WTC11 (cell line): Measurements from ENCODE around the gene FMOD. TPM values are rescaled to one million over a fixed set of nuclear protein-coding genes. Genes with fewer than 3 reads are reported as not detected.

Experiments used
- ATAC-seq: fragments of 200-7000 bp; cut with Tn5 transposase; 2 replicates; pipeline ENCODE4 v1.10.0; 2021; ENCODE audit warnings: mild to moderate bottlenecking, moderate library complexity
- CTCF ChIA-PET: fragments of 300-600 bp; sonication (Branson Sonifier 250); formaldehyde crosslinking; loops from one replicate; lab custom pipeline; 2021; ENCODE audit warnings: antibody characterized with exemption; lab: Charles Lee
- POLR2A ChIA-PET: fragments of 350-600 bp; sonication (Branson Sonifier 250); formaldehyde crosslinking; loops from one replicate; lab custom pipeline; 2021; ENCODE audit warnings: antibody characterized with exemption; lab: Charles Lee
- DNase-seq: peaks from one replicate; pipeline ENCODE4 v3.0.0; 2021; ENCODE audit warnings: low spot score
- H3K27ac Mint-ChIP-seq: 2 replicates; pipeline ENCODE4 v1.8.0; 2021; ENCODE audit warnings: mixed read lengths
- H3K27me3 Mint-ChIP-seq: 2 replicates; pipeline ENCODE4 v1.8.0; 2021; ENCODE audit warnings: low read depth, mild to moderate bottlenecking, moderate library complexity, mixed read lengths
- H3K36me3 Mint-ChIP-seq: 2 replicates; pipeline ENCODE4 v1.8.0; 2021; ENCODE audit warnings: mixed read lengths
- H3K4me1 Mint-ChIP-seq: 2 replicates; pipeline ENCODE4 v1.8.0; 2022; ENCODE audit warnings: mixed read lengths
- H3K4me3 Mint-ChIP-seq: 2 replicates; pipeline ENCODE4 v1.8.0; 2021; ENCODE audit warnings: mild to moderate bottlenecking, moderate library complexity, mixed read lengths
- H3K9me3 Mint-ChIP-seq: 2 replicates; pipeline ENCODE4 v1.8.0; 2021; ENCODE audit warnings: mixed read lengths
- CREM ChIP-seq: sonication (generic); formaldehyde crosslinking; IDR thresholded peaks from 2 replicates; pipeline ENCODE4 v1.8.1; 2022; ENCODE audit warnings: mild to moderate bottlenecking, missing genetic modification reagents, moderate library complexity
- FOXP1 ChIP-seq: sonication (generic); formaldehyde crosslinking; IDR thresholded peaks from 2 replicates; pipeline ENCODE4 v1.8.0; 2022; ENCODE audit warnings: missing genetic modification reagents, mild to moderate bottlenecking, moderate library complexity, borderline replicate concordance
- HMGA2 ChIP-seq: fragments of 250-450 bp; sonication (Bioruptor Pico); IDR thresholded peaks from 2 replicates; pipeline ENCODE4 v1.4.0; 2021; ENCODE audit warnings: mild to moderate bottlenecking, moderate library complexity
- IRF2 ChIP-seq: sonication (generic); formaldehyde crosslinking; IDR thresholded peaks from 2 replicates; pipeline ENCODE4 v1.8.0; 2022; ENCODE audit warnings: low read depth, missing genetic modification reagents, borderline replicate concordance
- JUN ChIP-seq: sonication (generic); formaldehyde crosslinking; IDR thresholded peaks from 2 replicates; pipeline ENCODE4 v1.8.0; 2023; ENCODE audit warnings: mild to moderate bottlenecking, missing genetic modification reagents
- MXD4 ChIP-seq: fragments of 250-450 bp; sonication (Bioruptor Pico); IDR thresholded peaks from 2 replicates; pipeline ENCODE4 v1.8.0; 2021; ENCODE audit warnings: mild to moderate bottlenecking, moderate library complexity, borderline replicate concordance
- NFE2L1 ChIP-seq: sonication (generic); formaldehyde crosslinking; IDR thresholded peaks from 2 replicates; pipeline ENCODE4 v1.8.1; 2023; ENCODE audit warnings: missing genetic modification reagents
- SP1 ChIP-seq: sonication (generic); formaldehyde crosslinking; conservative IDR thresholded peaks from 2 replicates; pipeline ENCODE4 v1.8.1; 2022; ENCODE audit warnings: missing genetic modification reagents
- TP53 ChIP-seq: sonication (generic); formaldehyde crosslinking; IDR thresholded peaks from 2 replicates; pipeline ENCODE4 v1.8.1; 2023; ENCODE audit warnings: mild to moderate bottlenecking, missing genetic modification reagents
- ZBTB21 ChIP-seq: sonication (generic); formaldehyde crosslinking; IDR thresholded peaks from 2 replicates; pipeline ENCODE4 v1.8.1; 2023; ENCODE audit warnings: mild to moderate bottlenecking, missing genetic modification reagents, borderline replicate concordance
- ZNF671 ChIP-seq: fragments of 250-450 bp; sonication (Bioruptor Pico); IDR thresholded peaks from 2 replicates; pipeline ENCODE4 v1.8.0; 2021; ENCODE audit warnings: mild to moderate bottlenecking
- total RNA-seq: library from RNA; stranded (reverse); gene quantifications from 3 replicates; pipeline ENCODE4 v1.2.3, GENCODE V29; 2021
- TF ChIP-seq, protein P1 (sequence below): sonication (generic); formaldehyde crosslinking; IDR thresholded peaks from 2 replicates; pipeline ENCODE4 v1.8.1; 2022; ENCODE audit warnings: mild to moderate bottlenecking, missing genetic modification reagents, moderate library complexity, borderline replicate concordance
- TF ChIP-seq, protein P2 (sequence below): fragments of 200-600 bp; IDR thresholded peaks from 2 replicates; pipeline ENCODE4 v1.8.0; 2022; ENCODE audit warnings: antibody characterized with exemption
- TF ChIP-seq, protein P3 (sequence below): sonication (generic); formaldehyde crosslinking; IDR thresholded peaks from 2 replicates; pipeline ENCODE4 v1.8.1; 2023; ENCODE audit warnings: mild to moderate bottlenecking, missing genetic modification reagents, moderate library complexity
- TF ChIP-seq, protein P4 (sequence below): sonication (generic); formaldehyde crosslinking; IDR thresholded peaks from 2 replicates; pipeline ENCODE4 v1.8.1; 2023; ENCODE audit warnings: mild to moderate bottlenecking, missing genetic modification reagents
- TF ChIP-seq, protein P5 (sequence below): sonication (generic); formaldehyde crosslinking; IDR thresholded peaks from 2 replicates; pipeline ENCODE4 v1.8.1; 2023; ENCODE audit warnings: mild to moderate bottlenecking, moderate library complexity, missing genetic modification reagents
- TF ChIP-seq, protein P6 (sequence below): sonication (generic); formaldehyde crosslinking; IDR thresholded peaks from 2 replicates; pipeline ENCODE4 v1.8.1; 2022; ENCODE audit warnings: low read depth, mild to moderate bottlenecking, moderate library complexity, missing genetic modification reagents, borderline replicate concordance
- TF ChIP-seq, protein P7 (sequence below): sonication (generic); formaldehyde crosslinking; IDR thresholded peaks from 2 replicates; pipeline ENCODE4 v1.8.1; 2022; ENCODE audit warnings: missing genetic modification reagents, borderline replicate concordance
- TF ChIP-seq, protein P8 (sequence below): sonication (generic); formaldehyde crosslinking; IDR thresholded peaks from 2 replicates; pipeline ENCODE4 v1.8.1; 2022; ENCODE audit warnings: low read depth, missing genetic modification reagents, borderline replicate concordance

Gene FMOD
- total RNA-seq, 1 experiment from 2014 or later = 0.79 TPM

DNA sequence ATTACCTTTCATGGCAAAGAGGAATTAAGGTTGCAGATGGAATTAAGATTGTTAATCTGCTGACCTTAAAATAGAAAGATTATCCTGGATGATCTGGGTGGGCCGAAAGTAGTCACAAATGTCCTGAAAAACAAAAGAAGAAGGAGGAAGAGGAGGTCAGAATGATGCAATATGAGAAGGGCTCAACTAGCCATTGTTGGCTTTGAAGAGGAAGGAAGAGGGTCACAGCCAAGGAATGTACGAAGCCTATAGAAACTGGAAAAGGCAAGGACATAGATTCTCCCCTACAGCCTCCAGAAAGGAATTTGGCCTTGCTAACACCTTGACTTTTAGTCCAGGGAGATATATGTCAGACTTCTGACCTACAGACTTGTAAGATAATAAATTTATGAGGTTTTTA lies 39.4 kb upstream of the FMOD start:
- Mint-ChIP-seq H3K36me3 (no peaks in the 10 kb centered on the region), H3K27ac (no peak overlapping the region), H3K4me3 (no peak overlapping the region), H3K4me1 (no peaks in the 10 kb centered on the region), H3K27me3 (no peaks in the 10 kb centered on the region; the same call in 1 of the 2 replicates), H3K9me3 (peaks cover 8% of the 10 kb centered on the region)
- ATAC-seq (no peak), DNase-seq (no peak)
- ChIA-PET POLR2A (no interaction called here), CTCF (interaction anchor here (0.6 to 0.7 kb wide), 2 partner anchors 9 to 45 kb away, joined by 3 read pairs; no protein-coding TSS in a partner anchor)
- TF ChIP-seq, protein P1, sequence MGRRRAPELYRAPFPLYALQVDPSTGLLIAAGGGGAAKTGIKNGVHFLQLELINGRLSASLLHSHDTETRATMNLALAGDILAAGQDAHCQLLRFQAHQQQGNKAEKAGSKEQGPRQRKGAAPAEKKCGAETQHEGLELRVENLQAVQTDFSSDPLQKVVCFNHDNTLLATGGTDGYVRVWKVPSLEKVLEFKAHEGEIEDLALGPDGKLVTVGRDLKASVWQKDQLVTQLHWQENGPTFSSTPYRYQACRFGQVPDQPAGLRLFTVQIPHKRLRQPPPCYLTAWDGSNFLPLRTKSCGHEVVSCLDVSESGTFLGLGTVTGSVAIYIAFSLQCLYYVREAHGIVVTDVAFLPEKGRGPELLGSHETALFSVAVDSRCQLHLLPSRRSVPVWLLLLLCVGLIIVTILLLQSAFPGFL (CRISPR knock-in tag) = no peak
- no peak for TF ChIP-seq CREM (CRISPR knock-in tag)
- TF ChIP-seq, protein P2, sequence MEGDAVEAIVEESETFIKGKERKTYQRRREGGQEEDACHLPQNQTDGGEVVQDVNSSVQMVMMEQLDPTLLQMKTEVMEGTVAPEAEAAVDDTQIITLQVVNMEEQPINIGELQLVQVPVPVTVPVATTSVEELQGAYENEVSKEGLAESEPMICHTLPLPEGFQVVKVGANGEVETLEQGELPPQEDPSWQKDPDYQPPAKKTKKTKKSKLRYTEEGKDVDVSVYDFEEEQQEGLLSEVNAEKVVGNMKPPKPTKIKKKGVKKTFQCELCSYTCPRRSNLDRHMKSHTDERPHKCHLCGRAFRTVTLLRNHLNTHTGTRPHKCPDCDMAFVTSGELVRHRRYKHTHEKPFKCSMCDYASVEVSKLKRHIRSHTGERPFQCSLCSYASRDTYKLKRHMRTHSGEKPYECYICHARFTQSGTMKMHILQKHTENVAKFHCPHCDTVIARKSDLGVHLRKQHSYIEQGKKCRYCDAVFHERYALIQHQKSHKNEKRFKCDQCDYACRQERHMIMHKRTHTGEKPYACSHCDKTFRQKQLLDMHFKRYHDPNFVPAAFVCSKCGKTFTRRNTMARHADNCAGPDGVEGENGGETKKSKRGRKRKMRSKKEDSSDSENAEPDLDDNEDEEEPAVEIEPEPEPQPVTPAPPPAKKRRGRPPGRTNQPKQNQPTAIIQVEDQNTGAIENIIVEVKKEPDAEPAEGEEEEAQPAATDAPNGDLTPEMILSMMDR = no peak
- no peak for TF ChIP-seq ZNF671 (CRISPR knock-in tag)
- TF ChIP-seq SP1 (CRISPR knock-in tag) = no peak
- TF ChIP-seq, protein P3, sequence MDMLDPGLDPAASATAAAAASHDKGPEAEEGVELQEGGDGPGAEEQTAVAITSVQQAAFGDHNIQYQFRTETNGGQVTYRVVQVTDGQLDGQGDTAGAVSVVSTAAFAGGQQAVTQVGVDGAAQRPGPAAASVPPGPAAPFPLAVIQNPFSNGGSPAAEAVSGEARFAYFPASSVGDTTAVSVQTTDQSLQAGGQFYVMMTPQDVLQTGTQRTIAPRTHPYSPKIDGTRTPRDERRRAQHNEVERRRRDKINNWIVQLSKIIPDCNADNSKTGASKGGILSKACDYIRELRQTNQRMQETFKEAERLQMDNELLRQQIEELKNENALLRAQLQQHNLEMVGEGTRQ (CRISPR knock-in tag) = no peak
- no peak for TF ChIP-seq FOXP1 (CRISPR knock-in tag)
- TF ChIP-seq ZBTB21 = no peak
- no peak for TF ChIP-seq HMGA2 (CRISPR knock-in tag)
- no peak for TF ChIP-seq NFE2L1 (CRISPR knock-in tag)
- TF ChIP-seq, protein P4, sequence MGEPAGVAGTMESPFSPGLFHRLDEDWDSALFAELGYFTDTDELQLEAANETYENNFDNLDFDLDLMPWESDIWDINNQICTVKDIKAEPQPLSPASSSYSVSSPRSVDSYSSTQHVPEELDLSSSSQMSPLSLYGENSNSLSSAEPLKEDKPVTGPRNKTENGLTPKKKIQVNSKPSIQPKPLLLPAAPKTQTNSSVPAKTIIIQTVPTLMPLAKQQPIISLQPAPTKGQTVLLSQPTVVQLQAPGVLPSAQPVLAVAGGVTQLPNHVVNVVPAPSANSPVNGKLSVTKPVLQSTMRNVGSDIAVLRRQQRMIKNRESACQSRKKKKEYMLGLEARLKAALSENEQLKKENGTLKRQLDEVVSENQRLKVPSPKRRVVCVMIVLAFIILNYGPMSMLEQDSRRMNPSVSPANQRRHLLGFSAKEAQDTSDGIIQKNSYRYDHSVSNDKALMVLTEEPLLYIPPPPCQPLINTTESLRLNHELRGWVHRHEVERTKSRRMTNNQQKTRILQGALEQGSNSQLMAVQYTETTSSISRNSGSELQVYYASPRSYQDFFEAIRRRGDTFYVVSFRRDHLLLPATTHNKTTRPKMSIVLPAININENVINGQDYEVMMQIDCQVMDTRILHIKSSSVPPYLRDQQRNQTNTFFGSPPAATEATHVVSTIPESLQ = no peak
- TF ChIP-seq JUN (CRISPR knock-in tag) = no peak
- TF ChIP-seq, protein P5, sequence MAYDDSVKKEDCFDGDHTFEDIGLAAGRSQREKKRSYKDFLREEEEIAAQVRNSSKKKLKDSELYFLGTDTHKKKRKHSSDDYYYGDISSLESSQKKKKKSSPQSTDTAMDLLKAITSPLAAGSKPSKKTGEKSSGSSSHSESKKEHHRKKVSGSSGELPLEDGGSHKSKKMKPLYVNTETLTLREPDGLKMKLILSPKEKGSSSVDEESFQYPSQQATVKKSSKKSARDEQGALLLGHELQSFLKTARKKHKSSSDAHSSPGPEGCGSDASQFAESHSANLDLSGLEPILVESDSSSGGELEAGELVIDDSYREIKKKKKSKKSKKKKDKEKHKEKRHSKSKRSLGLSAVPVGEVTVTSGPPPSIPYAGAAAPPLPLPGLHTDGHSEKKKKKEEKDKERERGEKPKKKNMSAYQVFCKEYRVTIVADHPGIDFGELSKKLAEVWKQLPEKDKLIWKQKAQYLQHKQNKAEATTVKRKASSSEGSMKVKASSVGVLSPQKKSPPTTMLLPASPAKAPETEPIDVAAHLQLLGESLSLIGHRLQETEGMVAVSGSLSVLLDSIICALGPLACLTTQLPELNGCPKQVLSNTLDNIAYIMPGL = no peak
- no peak for TF ChIP-seq IRF2 (CRISPR knock-in tag)
- no peak for TF ChIP-seq TP53
- TF ChIP-seq, protein P6, sequence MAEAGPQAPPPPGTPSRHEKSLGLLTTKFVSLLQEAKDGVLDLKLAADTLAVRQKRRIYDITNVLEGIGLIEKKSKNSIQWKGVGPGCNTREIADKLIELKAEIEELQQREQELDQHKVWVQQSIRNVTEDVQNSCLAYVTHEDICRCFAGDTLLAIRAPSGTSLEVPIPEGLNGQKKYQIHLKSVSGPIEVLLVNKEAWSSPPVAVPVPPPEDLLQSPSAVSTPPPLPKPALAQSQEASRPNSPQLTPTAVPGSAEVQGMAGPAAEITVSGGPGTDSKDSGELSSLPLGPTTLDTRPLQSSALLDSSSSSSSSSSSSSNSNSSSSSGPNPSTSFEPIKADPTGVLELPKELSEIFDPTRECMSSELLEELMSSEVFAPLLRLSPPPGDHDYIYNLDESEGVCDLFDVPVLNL (CRISPR knock-in tag) = no peak
- TF ChIP-seq, protein P7, sequence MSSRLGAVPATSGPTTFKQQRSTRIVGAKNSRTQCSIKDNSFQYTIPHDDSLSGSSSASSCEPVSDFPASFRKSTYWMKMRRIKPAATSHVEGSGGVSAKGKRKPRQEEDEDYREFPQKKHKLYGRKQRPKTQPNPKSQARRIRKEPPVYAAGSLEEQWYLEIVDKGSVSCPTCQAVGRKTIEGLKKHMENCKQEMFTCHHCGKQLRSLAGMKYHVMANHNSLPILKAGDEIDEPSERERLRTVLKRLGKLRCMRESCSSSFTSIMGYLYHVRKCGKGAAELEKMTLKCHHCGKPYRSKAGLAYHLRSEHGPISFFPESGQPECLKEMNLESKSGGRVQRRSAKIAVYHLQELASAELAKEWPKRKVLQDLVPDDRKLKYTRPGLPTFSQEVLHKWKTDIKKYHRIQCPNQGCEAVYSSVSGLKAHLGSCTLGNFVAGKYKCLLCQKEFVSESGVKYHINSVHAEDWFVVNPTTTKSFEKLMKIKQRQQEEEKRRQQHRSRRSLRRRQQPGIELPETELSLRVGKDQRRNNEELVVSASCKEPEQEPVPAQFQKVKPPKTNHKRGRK (CRISPR knock-in tag) = no peak
- TF ChIP-seq, protein P8, sequence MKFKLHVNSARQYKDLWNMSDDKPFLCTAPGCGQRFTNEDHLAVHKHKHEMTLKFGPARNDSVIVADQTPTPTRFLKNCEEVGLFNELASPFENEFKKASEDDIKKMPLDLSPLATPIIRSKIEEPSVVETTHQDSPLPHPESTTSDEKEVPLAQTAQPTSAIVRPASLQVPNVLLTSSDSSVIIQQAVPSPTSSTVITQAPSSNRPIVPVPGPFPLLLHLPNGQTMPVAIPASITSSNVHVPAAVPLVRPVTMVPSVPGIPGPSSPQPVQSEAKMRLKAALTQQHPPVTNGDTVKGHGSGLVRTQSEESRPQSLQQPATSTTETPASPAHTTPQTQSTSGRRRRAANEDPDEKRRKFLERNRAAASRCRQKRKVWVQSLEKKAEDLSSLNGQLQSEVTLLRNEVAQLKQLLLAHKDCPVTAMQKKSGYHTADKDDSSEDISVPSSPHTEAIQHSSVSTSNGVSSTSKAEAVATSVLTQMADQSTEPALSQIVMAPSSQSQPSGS (CRISPR knock-in tag) = no peak
- no peak for TF ChIP-seq MXD4 (CRISPR knock-in tag)
